Tibial artery (tissue), 4 donors: ENCODE data around the gene WNT1.

Experiments used
- DNase-seq, 2 donors: peaks; one replicate each; pipeline ENCODE4 v3.0.0-alpha.2; 2019
- H3K27ac ChIP-seq, 2 donors: fragments of 200-600 bp; sonication (generic) in 1 of 2; 1 replicate in 1 of 2; 2 replicates in 1 of 2; pipeline ENCODE4 v1.5.1; 2018 to 2019; ENCODE audit warnings: mild to moderate bottlenecking in 1 of 2
- H3K27me3 ChIP-seq, 2 donors: fragments of 200-600 bp; sonication (generic) in 1 of 2; one replicate each; pipeline versions ENCODE4 v1.5.1 to v1.6.0; 2016 to 2019
- H3K36me3 ChIP-seq, 3 donors: fragments of 200-600 bp; sonication (generic) in 2 of 3; one replicate each; pipeline ENCODE4 v1.5.1; 2016 to 2019; ENCODE audit warnings: mild to moderate bottlenecking in 2 of 3
- H3K4me1 ChIP-seq, 4 donors: fragments of 200-600 bp; sonication (generic) in 2 of 4; 1 replicate in 3 of 4; 2 replicates in 1 of 4; pipeline ENCODE4 v1.5.1; 2016 to 2019
- H3K4me3 ChIP-seq, 2 donors: fragments of 200-600 bp; sonication (generic) in 1 of 2; 1 replicate in 1 of 2; 2 replicates in 1 of 2; pipeline ENCODE4 v1.5.1; 2018 to 2019; ENCODE audit warnings: mild to moderate bottlenecking in 2 of 2
- H3K9me3 ChIP-seq, 3 donors: fragments of 200-600 bp; sonication (generic) in 1 of 3; one replicate each; pipeline ENCODE4 v1.5.1; 2016 to 2019
- intact Hi-C: fragments of 100-400 bp; cut with DNase I; formaldehyde crosslinking; loops from one replicate; pipeline ENCODE4 v1.15.0; 2023; ENCODE audit warnings: low total_unique reads
- TF ChIP-seq, protein P1 (sequence below), 2 experiments: fragments of 200-600 bp in 1 of 2; fragments of 450-650 bp in 1 of 2; IDR thresholded peaks; one replicate each; pipeline ENCODE4 v1.5.1; 2017 to 2019; ENCODE audit warnings: antibody characterized with exemption in 2 of 2, mild to moderate bottlenecking in 1 of 2, moderate library complexity in 1 of 2

Gene WNT1

GRCh38 chr12:49024543-49024942, 46.4 kb downstream of the WNT1 start:
- H3K27me3 ChIP-seq = no peaks in the 10 kb centered on the region
- intact Hi-C loops = no loop called here
- H3K36me3 ChIP-seq = peaks cover 75 to 92% (median 83%) of the 10 kb centered on the region in 3 donors

DNA sequence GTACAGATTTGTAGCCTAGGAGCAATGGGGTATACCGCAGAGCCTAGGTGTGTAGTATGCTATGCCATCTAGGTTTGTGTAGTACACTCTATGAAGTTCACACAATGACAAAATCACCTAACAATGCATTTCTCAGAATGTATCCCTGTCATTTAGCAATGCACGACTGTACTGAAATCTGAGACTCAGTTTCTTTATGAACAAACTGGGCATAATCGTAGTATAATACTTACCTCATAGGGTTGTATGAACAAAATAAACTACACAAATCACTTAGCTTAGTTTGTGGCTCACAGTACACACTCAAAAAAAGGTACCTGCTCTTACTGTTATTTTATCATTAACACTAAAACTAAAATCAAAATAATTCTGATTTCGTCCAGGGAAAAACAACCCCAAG, 47.3 kb downstream of the WNT1 start:
- Histone ChIP-seq H3K27ac (no peak overlapping the region), H3K4me1 (no peaks in the 10 kb centered on the region), H3K9me3 (no peaks in the 10 kb centered on the region), H3K36me3 (peaks cover 75 to 98% (median 85%) of the 10 kb centered on the region in 3 donors), H3K27me3 (no peaks in the 10 kb centered on the region), H3K4me3 (no peak overlapping the region)
- intact Hi-C loops = no loop called here
- TF ChIP-seq, protein P1, sequence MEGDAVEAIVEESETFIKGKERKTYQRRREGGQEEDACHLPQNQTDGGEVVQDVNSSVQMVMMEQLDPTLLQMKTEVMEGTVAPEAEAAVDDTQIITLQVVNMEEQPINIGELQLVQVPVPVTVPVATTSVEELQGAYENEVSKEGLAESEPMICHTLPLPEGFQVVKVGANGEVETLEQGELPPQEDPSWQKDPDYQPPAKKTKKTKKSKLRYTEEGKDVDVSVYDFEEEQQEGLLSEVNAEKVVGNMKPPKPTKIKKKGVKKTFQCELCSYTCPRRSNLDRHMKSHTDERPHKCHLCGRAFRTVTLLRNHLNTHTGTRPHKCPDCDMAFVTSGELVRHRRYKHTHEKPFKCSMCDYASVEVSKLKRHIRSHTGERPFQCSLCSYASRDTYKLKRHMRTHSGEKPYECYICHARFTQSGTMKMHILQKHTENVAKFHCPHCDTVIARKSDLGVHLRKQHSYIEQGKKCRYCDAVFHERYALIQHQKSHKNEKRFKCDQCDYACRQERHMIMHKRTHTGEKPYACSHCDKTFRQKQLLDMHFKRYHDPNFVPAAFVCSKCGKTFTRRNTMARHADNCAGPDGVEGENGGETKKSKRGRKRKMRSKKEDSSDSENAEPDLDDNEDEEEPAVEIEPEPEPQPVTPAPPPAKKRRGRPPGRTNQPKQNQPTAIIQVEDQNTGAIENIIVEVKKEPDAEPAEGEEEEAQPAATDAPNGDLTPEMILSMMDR (IDR thresholded peaks at IDR 0.05) = no peak
- DNase-seq = no peak

More at GRCh38 chr12:49024543-49024942, 46.4 kb downstream of the WNT1 start:
- Histone ChIP-seq H3K4me3 (no peak overlapping the region), H3K4me1 (peaks cover 0 to under 1% (median 0%) of the 10 kb centered on the region in 4 donors), H3K9me3 (no peaks in the 10 kb centered on the region), H3K27ac (no peak overlapping the region)
- TF ChIP-seq, protein P1 (IDR thresholded peaks at IDR 0.05) = no peak
- no peak for DNase-seq

DNA sequence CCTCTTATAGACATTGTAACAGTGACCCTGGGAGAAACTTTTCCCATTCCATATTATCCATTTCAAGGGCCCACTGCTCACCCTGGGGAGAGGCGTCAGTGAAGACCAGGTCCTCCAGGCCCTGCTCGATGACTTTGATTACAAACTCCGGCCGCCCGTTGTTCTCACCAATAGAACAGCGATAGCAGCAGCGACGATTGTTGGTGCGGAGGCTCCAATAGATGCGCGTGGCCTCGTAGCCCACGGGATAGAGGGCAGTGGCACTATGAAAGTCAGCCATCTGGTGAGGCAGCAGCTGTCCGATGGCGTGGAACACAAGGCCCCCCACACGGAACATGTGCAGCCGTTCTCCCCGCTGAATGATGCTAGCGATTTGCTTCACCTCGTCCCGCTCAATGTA, 48.0 kb downstream of the WNT1 start:
- H3K27me3 ChIP-seq = no peaks in the 10 kb centered on the region
- H3K9me3 ChIP-seq = no peaks in the 10 kb centered on the region
- TF ChIP-seq, protein P1 (IDR thresholded peaks at IDR 0.05) = no peak
- no peak overlapping the region for H3K4me3 ChIP-seq
- intact Hi-C loops = no loop called here
- H3K36me3 ChIP-seq = peaks cover 75 to 98% (median 88%) of the 10 kb centered on the region in 3 donors
- no peak for DNase-seq
- H3K4me1 ChIP-seq = no peaks in the 10 kb centered on the region
- H3K27ac ChIP-seq = no peak overlapping the region

DNA sequence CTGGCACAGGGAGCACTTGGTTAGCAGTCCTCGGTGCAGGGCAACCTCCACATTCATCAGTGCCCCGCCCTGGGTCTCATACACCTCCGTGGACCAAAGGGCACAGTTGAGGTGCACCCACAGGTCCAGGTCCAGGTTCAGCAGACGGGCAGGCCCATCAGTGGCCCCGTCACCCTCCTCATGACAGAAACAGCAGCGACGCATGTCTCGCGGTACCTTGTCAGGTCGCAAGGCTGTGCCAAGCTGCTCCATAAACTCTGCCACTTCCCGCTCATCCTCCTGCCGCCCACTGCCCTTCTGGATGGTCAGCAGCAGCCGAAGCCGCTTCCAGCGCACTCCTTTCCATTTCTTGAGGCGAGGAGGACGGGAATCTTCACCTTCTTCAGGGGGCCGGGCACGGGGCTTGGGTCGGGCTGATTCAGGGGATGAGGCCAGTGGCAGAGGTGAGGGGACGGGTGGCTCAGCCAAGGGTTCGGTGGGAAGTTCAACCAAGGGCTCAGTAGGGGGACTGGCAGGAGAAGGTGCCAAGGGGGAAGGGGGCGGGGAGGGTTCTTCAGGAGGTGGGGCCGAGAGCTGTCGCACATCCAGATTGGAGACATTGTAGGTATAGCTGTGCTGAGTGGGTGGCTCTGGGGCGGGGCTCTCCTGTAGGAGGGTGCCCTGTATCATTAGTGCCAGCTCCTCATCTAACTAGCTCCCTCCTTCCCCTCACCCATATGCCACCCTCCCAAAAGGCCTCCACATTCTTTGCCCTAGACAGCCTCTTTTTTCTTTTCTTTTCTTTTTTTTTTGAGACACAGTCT, 48.8 kb downstream of the WNT1 start:
- no peak overlapping the region for H3K27ac ChIP-seq
- H3K27me3 ChIP-seq = no peaks in the 10 kb centered on the region
- no peak overlapping the region for H3K4me3 ChIP-seq
- no peaks in the 10 kb centered on the region for H3K9me3 ChIP-seq
- no peak for DNase-seq
- H3K36me3 ChIP-seq = peaks cover 68 to 98% (median 86%) of the 10 kb centered on the region in 3 donors
- intact Hi-C loops = no loop called here
- H3K4me1 ChIP-seq = no peaks in the 10 kb centered on the region
- TF ChIP-seq, protein P1 (IDR thresholded peaks at IDR 0.05) = no peak

- TF ChIP-seq, protein P1 (IDR thresholded peaks at IDR 0.05) = no peak
- Histone ChIP-seq H3K9me3 (no peaks in the 10 kb centered on the region), H3K4me1 (no peaks in the 10 kb centered on the region), H3K4me3 (no peak overlapping the region), H3K27ac (no peak overlapping the region), H3K27me3 (no peaks in the 10 kb centered on the region), H3K36me3 (peaks cover 69 to 98% (median 86%) of the 10 kb centered on the region in 3 donors)
- intact Hi-C loops = no loop called here
- DNase-seq = no peak
These were observed 49.9 kb downstream of the WNT1 start for GRCh38 chr12:49027846-49028555.
